GM18867 (cell line): ENCODE results near the gene HAO2.
"Not testable (repeated sequence)": the region's sequence is repeated elsewhere in the genome, so short reads cannot be mapped to it uniquely, and the experiment has no call there.

Source experiments
- ATAC-seq: cut with Tn5 transposase; IDR thresholded peaks from one replicate; pipeline ENCODE4 v1.9.1; 2021; ENCODE audit warnings: mild to moderate bottlenecking, moderate library complexity; ENCODE audit not compliant: unreplicated experiment

The HAO2 gene

GRCh38 chr1:119376594-119376993 lies 8.0 kb downstream of the HAO2 start:
- ATAC-seq: no peak

DNA sequence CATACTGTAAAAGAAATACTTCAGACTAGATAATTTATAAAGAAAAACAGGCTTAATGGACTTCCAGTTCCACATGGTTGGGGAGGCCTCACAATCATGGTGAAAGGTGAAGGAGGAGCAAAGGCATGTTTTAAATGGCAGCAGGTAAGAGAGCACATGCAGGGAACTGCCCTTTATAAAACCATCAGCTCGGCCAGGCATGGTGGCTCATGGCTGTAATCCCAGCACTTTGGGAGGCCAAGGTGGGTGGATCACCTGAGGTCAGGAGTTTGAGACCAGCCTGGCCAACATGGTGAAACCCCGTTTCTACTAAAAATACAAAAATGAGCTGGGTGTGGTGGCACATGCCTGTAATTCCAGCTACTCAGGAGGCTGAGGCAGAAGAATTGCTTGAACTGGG lies 9.0 kb downstream of the HAO2 start:
- ATAC-seq: not testable (repeated sequence)

DNA sequence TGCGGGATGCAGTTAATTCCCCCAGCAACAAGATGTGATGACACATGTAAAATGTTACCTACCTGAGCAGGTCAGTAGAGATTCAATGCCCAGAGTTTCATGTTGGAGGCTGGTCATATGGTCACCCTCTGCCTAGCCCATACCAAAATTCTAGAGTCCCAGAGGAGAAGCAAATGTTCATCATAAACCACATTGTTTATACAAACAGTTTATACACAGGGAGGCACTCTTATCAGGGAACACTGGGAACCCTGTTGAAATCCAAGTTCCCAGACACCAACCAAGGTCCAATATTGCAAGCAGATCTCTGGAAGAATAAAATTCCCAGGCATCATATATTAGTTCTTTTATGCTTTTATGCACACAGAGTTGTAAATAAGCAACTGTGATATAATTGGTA lies 10.5 kb downstream of the HAO2 start:
- no peak for ATAC-seq

GRCh38 chr1:119380304-119380703 lies 11.7 kb downstream of the HAO2 start:
- no peak for ATAC-seq

DNA sequence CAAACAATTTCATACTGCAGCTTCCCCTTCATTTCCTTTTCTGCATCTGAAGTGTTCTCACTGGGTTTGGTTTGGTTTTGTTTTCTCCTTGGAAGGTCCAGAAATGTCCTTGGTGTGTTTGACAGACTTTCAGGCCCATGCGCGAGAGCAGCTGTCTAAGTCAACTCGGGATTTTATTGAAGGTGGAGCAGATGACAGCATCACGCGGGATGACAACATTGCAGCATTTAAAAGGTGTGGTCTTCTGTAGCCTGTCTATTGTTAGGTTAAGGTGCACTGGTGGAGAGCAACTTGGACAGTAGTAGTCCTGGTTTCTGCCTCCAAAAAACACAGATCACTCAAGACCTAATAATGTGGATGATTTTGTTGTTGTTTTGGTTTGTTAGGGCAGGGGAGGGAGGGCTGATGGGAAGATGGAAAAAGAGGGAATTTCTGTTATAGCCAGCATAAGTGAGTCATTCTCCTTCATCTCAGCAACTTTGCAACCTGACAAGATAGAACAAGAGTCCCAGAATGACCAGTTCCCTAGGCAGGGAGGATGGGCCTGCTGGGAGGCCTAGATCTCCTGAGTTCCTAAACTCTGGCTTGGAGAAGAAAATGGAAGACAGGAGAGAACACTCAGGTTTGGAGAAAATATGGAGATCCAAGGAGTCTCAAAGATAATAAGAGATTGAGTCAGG lies 12.5 kb downstream of the HAO2 start:
- ATAC-seq: no peak

DNA sequence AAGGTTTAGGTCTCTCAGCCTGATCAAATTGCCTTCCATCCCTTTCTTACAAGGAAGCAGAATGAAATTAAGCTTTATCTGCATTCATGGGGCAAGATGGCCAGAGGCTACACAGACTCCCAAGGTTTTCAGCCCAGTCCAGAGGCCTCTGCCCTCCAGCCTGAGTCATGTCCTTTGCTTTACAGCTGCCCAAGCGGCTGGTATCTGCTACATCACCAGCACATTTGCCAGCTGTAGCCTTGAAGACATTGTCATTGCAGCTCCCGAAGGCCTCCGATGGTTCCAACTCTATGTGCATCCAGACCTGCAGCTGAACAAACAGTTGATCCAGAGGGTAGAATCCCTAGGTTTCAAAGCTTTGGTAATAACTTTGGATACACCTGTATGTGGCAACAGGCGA lies 16.0 kb downstream of the HAO2 start:
- no peak for ATAC-seq

- no peak for ATAC-seq
Observed at GRCh38 chr1:119385650-119386049, 17.1 kb downstream of the HAO2 start.

DNA sequence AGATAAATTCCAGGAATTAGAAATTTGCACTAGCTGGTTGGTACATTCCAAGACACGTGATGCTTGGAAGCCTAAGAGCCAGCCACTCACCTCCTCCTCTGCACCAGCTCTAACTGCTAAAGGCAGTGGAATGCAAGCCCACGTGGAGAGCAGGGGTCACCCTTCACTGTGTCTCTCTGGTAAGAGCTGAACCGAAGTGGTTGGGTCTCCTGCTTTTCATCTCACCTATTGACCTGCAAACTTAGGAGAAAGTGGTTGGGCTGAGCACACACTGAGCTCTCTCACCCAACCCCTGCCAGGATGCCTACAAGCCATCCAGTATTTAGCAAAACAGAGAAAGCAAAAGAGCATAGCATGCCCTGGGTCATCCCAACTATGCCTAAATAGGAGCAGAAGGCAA lies 19.3 kb downstream of the HAO2 start:
- no peak for ATAC-seq

GRCh38 chr1:119388450-119388849 lies 19.9 kb downstream of the HAO2 start:
- ATAC-seq: no peak

DNA sequence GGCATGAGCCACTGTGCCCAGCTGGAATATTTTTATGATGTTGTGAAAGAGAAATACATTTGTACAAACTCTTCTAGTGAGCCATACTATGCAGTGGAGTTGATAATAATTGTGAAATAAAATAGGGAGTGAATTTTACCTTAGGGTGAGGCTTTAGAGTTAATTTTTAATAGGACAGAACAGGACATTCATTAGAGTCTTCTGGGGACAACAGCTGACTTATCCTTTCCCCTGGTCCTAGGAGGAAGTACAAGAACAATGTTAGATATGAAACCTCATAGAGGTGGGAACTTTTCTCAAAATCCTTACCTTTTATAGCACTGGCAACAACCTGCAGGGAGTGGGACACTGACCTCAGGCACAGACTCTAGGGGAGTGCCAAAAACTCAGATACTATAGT lies 21.9 kb downstream of the HAO2 start:
- no peak for ATAC-seq

GRCh38 chr1:119391749-119392148 lies 23.2 kb downstream of the HAO2 start:
- no peak for ATAC-seq

DNA sequence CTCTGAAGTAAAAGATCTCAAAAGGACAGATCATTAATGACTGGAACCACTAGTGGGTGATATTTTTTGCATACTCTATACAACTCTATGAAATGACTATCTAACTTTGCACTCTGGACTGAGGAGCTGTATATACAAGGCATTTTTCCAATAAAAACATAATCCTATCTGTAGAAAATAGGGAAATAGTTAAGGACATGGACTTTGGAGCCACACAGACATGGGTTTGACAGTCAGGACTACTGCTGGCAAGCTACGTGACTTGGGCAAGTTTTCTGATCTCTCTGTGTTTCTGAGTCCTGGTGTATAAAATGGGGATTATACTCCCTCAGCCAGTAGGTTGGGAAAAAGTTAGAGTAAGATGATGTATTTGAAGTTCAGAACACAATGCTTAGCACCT lies 25.5 kb downstream of the HAO2 start:
- no peak for ATAC-seq

DNA sequence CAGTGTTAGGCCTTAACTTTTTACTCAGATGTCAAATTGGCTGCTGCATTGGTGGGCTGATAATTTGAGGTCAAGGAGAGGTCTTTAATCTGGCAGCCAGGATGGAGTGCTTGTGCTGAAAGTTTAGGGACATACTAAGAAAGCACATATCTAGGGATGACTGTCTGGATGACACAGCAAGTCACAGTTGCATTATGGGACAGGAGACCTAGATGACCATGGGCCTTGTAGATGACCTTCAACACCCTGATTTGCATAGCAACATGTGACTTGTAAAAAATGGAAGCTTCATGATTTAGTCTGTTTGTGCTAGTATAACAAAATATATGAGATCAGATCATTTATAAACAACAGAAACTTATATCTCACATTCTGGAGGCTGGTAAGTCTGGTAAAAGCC lies 28.4 kb downstream of the HAO2 start:
- ATAC-seq: no peak

GRCh38 chr1:119397986-119398385 lies 29.4 kb downstream of the HAO2 start:
- ATAC-seq: no peak

GRCh38 chr1:119404736-119405135 lies 36.2 kb downstream of the HAO2 start:
- no peak for ATAC-seq

- ATAC-seq: no peak
Observed at GRCh38 chr1:119409731-119410130, 41.1 kb downstream of the HAO2 start.

DNA sequence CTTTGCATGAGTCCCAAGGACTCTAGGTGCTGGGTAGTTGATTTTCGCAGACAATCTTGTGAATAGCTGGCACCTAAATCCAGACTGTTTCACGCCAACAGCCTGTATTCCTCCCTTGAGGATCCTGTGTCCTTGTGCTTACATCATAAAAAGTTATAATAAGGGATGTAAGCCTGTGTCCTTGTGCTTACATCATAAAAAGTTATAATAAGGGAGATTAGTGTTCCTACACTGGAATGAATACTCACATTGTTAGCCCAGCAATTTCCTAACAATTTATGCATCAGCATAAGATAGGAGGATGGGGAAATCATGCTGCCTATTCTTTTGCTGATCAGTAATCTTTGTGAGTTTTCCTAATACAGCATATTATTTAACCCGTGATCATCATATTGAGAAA lies 42.4 kb downstream of the HAO2 start:
- ATAC-seq: no peak

DNA sequence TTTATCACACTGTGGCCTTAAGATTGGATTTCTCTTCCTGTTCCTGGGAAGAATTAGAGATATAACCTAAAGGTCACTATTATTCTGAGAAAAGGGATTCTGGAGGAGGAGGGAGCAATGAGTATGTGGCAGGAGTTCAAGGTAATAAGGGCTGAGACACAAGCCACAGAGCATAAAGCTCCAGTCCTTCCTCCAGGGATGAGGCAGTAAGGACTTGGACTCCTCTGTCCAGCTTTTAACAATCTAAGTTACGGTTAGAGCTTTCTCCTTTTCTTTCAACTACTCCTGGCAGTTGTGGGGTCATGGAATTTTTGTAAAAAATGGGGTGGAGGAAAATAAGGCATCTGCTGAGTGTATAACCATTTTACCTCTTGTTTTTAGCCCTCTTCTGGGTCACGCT lies 46.4 kb downstream of the HAO2 start, which contains the start of gene HSD3B2:
TSS of gene HSD3B2 (plus strand) at position 201 of the 400 bp plus-strand sequence. CDS start 270 bp downstream, outside the sequence.
- no peak for ATAC-seq

DNA sequence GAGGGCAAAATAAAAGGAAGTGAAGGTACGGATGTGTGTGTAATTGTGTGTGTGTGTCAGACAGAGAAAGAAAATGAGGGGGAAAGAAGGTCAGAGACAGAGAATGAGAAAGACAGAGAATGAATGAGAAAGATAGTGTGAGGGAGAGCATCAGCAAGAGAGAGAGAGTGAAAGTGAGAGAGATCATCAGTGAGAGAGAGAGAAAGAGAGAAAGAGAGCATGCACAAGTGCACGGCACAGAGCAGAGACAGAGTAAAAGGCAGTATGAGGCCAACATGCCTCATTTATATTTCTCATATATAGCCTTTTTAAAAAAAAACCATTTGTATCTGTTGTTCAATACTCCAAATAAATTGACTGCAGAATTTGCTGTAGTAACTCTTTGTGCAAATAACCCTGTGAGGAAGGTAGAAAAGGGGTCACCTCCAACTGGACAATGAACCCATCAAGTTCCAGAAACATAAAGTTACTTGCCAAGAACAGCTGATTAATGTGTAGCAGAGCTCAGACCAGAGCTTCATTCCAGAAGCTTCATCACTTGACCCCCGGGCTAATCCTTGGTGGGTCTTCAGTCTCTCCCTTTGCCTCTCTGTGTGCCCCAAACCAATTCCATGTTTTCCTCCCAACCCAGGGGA lies 47.5 kb downstream of the HAO2 start:
- no peak for ATAC-seq

- no peak for ATAC-seq
Observed at GRCh38 chr1:119419109-119419508, 50.5 kb downstream of the HAO2 start.

DNA sequence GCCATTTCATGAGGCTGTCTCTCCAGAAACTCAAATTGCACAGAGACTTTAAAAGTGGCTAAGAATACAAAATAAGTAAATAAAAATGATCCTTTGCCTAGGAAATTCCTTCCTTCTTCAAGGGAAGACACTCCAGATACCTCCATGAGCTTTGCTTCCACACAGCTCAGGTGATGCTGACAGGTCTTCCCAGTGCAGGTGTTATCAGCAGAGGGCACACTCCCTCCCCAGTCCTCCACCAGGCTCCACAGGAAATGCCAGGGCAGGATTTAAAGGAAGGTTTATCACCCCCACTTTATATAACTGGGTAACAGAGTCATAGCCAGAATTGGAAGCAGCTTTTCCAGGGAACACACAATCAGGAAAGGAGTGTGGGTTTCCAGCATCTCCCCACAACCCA lies 52.1 kb downstream of the HAO2 start:
- ATAC-seq: no peak

DNA sequence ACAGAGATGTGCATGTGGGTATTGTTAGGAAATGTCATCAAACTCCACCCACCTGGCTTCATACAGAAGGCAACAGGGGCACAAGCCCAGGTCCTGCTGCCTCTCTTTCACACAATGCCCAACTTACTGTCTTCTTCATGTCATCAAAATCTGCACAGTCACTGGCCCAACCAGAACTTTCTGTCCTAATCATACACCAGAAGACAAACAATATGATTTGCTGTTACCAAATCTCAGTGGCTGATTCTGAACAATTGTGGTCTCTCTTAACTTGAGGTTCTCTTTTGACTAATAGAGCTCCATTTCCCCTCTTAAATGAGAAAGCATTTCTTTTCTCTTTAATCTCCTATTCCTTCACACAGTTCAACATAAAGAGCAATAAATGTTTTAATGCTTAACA lies 54.0 kb downstream of the HAO2 start:
- no peak for ATAC-seq

DNA sequence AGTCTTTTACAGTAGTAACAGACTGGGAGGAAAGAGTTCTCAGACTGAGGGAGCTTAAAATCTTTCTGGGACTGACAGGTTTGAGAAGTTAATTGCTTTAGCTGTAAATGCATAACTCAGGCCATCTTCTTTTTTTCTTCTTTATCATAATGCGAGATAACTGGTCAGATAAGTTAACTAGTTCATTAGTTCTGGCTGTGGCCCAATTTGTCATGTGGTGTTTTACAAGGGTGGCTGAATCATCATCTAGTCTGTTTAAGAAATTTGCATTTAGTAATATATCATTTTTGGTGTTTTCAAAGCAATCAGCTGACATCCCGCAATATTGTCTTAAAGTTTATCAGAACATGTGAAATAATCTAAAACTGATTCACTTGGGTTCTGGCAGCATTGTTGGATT lies 60.4 kb downstream of the HAO2 start:
- no peak for ATAC-seq
